22Rv1 (cell line): ENCODE results near the gene HDLBP.

ENCODE experiments used
- H3K27ac ChIP-seq: fragments of 450-650 bp; 2 replicates; pipeline ENCODE4 v1.5.1; 2017
- ZFX ChIP-seq: fragments of 450-650 bp; IDR thresholded peaks from 2 replicates; pipeline ENCODE4 v1.6.1; 2017; ENCODE audit warnings: antibody characterized with exemption, borderline replicate concordance
- TF ChIP-seq, protein P1 (sequence below): fragments of 450-650 bp; IDR thresholded peaks from 2 replicates; pipeline ENCODE4 v1.5.1; 2017; ENCODE audit warnings: mild to moderate bottlenecking

HDLBP gene

GRCh38 chr2:241235859-241236593 lies 79.4 kb downstream of the HDLBP start:
- TF ChIP-seq, protein P1, sequence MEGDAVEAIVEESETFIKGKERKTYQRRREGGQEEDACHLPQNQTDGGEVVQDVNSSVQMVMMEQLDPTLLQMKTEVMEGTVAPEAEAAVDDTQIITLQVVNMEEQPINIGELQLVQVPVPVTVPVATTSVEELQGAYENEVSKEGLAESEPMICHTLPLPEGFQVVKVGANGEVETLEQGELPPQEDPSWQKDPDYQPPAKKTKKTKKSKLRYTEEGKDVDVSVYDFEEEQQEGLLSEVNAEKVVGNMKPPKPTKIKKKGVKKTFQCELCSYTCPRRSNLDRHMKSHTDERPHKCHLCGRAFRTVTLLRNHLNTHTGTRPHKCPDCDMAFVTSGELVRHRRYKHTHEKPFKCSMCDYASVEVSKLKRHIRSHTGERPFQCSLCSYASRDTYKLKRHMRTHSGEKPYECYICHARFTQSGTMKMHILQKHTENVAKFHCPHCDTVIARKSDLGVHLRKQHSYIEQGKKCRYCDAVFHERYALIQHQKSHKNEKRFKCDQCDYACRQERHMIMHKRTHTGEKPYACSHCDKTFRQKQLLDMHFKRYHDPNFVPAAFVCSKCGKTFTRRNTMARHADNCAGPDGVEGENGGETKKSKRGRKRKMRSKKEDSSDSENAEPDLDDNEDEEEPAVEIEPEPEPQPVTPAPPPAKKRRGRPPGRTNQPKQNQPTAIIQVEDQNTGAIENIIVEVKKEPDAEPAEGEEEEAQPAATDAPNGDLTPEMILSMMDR = no peak
- no peak for TF ChIP-seq ZFX
- no peak overlapping the region for H3K27ac ChIP-seq

DNA sequence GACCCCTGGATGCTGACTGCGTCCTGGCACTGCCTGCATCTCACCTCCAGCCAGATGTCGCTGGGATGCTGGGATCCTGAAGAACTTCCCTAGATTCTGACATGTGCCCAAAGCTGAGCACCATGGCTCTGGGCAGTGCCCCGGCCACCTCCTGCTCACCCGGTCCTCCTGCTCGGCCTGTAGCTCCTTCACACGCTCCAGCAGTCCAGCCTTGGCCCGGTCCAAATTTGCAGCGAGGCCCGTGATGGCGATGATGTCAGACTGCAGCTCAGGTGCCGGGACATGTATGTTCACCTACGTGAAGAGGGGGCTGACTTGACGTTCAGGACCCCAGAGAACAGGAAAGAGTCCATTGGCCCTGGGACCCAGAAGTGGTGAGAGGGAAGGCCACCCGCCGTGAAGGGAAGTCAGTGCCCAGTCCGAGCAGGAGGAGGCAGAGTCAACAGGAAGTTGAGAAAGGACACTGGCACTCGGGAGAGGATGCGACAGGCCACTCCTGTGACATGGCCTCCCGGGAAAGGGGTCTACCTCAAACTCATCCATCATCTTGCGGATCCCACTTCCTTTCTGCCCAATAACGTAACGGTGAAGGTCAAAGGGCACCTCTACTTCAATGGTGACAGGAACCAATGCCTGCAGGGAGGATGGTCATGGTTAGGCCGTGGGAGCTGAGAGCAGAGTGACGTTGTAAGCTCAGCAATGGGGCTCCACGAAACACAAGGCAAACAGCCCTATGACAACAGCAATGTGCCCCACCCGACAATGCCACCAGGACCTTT lies 80.3 kb downstream of the HDLBP start:
- H3K27ac ChIP-seq = no peak overlapping the region
- TF ChIP-seq ZFX = no peak
- TF ChIP-seq, protein P1 = no peak

DNA sequence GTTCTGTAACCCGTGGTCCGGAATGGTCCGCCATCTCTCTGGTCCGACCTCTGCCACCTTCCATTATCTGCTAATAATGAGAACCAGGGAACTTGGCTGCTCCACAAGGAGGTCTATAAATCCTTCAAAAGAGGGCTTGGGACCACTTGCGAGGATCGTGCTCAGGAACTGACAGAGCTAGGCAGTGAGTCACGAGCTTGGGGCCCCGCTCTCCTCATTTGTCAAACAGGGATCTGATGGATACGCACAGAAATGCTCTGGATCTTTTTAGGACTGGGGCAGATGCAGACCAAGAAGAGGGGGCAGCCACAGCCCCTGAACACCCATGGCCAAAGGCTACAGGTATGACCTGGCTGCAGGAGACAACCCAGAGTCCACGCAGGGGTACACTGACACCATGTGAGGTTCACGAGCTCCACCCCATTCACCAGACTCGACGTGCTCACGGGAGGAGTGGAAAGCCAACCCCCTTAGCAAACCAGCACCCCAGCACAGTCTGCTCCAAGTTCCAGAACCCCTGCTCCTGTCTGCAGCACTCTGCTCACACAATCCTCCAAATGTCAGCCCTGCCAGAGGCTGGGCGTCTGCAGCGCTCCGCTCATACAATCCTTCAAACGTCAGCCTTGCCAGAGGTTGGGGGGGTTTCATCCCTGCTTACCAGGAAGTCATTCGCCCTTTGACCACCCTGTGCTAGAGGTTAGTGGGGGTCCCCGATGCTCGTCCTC lies 81.2 kb downstream of the HDLBP start:
- no peak overlapping the region for H3K27ac ChIP-seq
- no peak for TF ChIP-seq ZFX
- TF ChIP-seq, protein P1 = no peak

GRCh38 chr2:241232736-241233575 lies 82.5 kb downstream of the HDLBP start:
- TF ChIP-seq, protein P1 = no peak
- no peak for TF ChIP-seq ZFX
- no peak overlapping the region for H3K27ac ChIP-seq

- H3K27ac ChIP-seq = no peak overlapping the region
- TF ChIP-seq ZFX = no peak
- TF ChIP-seq, protein P1 = no peak
Measured at GRCh38 chr2:241230435-241230834, 85.0 kb downstream of the HDLBP start.

GRCh38 chr2:241229563-241230401 lies 85.7 kb downstream of the HDLBP start:
- TF ChIP-seq ZFX = no peak
- TF ChIP-seq, protein P1 = no peak
- no peak overlapping the region for H3K27ac ChIP-seq
